HG02759 (cell line): ENCODE measurements around the gene ZFP2.
"Not testable (repeated sequence)": the region's sequence is repeated elsewhere in the genome, so short reads cannot be mapped to it uniquely, and the experiment has no call there.

Source experiments
- ATAC-seq: cut with Tn5 transposase; IDR thresholded peaks from one replicate; pipeline ENCODE4 v1.9.1; 2021; ENCODE audit warnings: mild to moderate bottlenecking, moderate library complexity; ENCODE audit not compliant: unreplicated experiment

Gene ZFP2

DNA sequence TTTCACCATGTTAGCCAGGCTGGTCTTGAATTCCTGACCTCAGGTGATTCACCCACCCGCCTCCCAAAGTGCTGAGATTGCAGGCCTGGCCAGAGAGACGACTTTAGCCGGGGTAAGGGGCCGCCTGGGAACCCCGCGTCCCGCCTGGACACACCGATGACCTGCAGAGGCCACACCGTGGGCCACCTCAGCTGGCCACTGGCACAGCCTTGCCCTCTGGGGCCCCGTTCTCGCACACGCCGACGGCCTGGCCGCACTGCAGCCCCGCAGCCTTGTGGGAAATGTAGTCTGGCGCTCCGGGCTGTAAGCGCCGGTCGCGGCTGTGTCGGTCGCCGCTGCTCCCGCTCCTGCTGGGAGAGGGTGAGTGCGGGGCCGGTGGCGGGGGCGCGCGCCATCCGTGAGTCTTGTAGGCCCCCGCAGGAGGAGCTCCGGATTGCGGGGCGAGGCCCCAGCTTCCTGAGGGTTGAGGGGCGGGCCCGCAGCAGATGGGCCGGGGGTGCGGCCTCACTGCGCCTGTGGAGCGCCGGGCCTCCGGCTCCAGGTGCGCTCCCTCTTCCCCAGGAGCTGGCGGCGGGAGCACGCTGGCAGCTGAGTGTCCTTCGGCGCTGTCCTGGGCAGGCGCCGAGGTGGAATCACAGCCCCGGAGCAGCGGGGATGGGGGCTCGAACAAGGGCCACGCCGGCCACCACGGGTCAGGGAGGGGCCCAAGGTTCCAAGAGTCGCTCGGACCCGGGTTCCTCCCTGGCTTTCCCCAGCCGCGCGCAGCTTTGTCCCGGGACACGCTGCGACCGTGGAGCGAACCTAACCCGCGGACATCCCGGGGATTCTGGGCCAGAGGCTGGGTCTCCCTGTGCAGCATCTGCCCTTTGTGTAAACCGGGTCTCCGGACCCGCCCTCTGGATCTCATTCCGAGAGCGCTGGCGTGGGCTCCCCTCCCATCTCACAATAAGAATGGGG lies at the start of gene ZFP2:
Gene ZFP2 (plus strand): TSS at position 299 of the 957 bp plus-strand sequence. CDS start 35,401 bp downstream, outside the sequence.
- no peak for ATAC-seq

DNA sequence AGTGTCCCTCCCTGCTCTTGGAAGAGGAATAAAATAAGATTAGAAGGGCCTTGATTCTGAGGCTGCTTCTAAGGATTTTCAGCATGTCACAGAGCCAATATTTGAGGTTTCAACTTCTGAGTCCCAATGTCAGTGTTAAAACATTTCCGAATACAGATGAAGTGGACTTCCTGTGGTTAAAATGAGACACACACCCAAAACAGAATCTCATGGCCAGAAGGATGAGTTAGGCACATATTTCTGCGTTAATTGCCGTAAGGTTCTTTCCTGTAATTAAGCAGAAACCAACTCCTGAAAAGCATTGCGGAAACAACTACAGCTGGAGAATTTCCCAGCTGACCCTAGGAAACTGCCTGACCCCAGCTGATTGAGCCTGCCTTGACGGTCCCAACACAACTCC lies 46.4 kb upstream of the ZFP2 start:
- ATAC-seq = no peak

DNA sequence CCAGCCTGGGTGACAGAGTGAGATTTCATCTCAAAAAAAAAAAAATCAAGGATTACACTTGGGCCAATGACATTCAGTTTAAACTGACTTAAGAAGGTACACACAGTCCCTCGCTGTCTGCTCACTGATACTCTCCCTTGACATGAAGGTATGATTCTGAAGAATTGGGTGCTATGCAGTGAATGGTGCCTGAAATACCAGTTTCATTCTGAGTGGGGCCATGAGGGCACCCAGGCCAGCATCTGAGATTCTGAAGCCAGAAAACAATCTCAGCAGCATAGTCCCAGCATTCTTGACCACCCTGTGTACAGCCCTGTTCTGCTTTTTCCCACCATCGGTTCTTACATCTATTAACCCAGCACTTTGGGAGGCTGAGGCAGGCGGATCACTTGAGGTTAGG lies 43.8 kb upstream of the ZFP2 start:
- ATAC-seq = no peak

DNA sequence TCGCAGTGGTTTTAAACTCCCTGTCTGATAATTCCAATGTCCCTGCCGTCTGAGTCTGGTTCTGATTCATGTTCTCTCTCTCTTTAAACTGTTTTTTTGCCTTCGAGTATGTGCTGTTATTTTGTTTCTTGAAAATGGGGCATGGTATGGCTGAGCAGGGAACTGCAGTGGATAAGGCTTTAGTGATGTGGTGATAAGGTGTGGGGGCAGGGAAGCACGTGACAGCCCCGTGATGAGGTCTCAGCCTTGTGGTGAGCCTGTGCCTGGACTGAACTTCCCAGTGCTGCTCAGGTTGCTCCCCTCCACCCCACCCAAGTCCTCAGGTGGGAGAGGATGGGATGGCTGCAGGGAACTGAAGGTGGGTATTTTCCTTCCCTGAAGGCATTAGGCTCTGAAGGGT lies 41.4 kb upstream of the ZFP2 start:
- no peak for ATAC-seq

DNA sequence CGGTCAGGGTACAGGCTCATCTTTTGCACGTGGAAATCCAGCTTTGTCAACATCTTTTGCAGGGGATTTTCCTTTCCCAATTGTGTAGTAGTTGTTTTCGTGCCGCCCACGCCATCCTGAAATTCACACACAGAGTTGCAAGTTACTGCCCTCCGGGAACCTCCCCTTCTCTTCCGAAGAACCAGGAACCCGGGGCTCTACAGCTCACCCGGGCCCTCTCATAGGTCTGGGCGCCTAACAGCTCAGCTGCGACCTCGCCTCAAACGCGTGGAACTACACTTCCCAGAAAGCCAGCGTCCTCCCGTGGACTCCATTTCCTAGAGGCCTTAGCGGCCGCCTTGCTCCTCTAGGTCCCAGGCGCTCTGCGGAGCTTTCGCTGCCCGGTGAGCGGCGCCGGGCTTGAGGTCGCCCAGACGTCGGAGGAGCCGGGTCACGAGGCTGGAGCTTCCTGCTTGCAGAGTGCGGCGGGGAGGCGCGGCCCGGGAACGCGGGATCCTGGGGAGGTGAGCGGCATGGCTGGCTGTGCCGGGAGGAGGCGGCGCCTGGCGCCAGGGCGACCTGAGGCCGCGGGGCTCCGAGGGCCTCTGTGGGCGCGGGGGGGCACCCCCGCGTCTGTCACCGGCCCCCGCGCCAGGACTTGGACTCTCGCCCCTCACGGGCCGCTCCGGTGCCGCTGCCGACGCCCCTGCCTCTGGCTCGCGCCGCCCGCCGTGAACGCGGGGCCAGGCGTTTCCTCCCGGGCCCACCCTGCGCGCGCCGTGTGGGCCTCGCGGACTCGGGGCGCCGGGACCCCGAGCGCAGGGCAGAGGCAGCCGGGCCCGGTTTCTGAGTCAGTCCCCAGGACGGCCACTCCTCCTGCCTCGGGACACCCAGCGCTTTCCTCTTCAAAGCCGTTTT lies 35.8 kb upstream of the ZFP2 start, which contains the start of gene ZNF354B:
Gene ZNF354B (plus strand): TSS at position 329 of the 897 bp plus-strand sequence. CDS start 1,095 bp downstream, outside the sequence.
- ATAC-seq = peak; percentile 96

DNA sequence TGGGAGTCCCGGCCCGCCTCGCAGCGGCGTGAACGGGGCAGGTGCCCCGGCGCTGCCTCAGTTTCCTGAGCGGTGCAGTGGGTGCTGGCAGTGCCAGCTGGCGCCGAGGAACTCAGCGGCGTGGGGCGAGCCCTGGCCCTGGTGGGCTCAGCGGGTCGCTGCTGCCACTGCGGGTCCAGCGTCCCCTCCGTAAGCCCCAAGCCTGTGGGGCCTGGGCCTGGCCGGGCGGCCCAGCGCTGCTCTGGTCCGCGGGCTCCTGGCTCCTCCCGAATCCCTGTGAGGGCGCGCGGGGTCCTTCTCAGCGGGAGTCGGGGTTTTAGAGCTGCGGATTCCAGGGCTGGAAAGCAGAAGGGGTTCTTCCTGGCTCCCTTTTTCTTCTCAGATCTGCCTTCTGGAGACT lies 35.1 kb upstream of the ZFP2 start:
- not testable (repeated sequence) for ATAC-seq

DNA sequence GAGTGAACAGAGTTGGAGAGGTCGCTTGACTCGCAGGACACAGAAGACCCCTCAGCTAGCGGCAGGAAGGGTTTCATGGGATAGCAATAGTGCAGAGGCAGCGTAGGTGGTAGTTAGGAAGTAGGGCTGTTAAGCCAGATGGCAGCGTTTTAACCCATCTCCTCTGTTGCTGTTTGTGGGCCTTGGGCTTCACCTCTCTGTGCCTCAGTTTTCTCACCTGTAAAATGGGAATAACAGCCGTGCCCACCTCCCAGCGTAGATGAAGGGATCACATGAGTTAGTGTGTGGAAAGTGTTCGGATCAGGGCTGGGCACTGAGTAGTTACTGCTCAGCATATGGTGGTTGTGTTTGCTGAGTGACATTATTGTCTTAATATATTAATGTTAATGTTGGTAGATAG lies 34.1 kb upstream of the ZFP2 start:
- ATAC-seq = no peak

DNA sequence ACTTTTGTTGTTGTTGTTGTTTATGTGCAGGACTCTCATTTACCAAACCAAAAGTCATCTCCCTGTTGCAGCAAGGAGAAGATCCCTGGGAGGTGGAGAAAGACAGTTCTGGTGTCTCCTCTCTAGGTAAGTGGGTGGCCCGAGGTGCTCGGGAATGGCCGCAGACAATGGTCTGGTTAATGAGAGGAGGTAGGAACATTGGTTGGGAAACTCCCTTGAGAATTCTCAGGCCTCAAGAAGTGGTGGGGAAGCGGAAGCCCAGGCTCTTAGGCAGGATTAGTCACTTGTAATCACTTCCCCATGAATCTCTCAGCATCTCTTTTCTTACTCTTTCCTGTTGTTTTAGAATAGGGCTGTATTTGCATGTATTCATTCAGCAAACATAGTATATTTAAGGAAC lies 28.8 kb upstream of the ZFP2 start:
- ATAC-seq = no peak

DNA sequence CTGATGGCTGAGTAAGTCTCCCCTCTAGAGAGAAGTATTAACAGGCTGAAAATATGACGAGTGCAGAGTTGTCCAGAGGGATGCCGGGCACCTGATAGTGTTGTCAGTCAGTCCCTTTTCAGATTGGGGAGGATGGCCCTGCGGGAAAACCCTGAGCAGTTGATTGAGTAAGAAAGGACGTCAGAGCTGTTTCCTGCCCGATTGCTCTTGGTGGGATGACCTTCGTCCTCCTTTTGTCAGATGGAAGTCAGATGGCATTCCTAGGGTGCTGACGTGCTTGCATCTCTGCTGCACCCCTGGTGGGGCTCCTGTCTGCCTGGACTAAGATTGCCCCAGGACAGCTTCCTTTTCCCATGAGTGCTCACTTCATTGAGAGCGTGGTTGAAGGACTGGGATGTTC lies 26.1 kb upstream of the ZFP2 start:
- no peak for ATAC-seq

DNA sequence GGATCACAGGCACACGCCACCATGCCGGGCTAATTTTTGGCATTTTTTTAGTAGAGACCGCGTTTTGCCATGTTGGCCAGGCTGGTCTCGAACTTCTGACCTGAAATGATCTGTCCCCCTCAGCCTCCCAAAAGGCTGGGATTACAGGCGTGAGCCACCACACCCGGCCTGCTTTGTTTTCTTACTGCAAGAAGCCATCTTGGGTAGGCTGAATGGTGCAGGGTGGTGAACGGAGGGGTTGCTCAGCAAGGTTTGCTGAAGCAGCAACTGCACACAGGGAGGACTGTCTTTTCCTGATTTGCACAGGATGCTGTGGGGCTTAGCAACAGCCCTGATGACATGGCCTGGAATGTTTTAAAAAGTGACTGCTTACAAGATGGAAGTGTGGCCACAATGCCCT lies 25.3 kb upstream of the ZFP2 start:
- ATAC-seq = no peak

DNA sequence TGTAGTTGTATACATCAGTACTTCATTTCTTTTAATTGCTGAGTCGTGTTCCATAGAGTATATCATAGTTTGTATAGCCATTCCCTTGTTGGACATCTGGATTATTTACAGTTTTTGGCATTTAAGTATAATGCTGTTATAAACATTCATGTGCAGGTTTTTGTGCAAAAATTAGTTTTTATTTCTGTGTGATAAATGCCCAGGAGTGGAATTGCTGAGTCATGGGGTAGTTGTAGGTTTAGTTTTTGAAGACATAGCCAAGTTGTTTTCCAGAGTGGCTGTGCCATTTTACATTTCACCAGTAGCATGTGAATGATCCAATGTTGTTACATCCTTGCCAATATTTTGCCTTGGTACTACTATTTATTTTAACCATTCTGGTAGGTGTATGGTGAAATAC lies 23.4 kb upstream of the ZFP2 start:
- no peak for ATAC-seq

DNA sequence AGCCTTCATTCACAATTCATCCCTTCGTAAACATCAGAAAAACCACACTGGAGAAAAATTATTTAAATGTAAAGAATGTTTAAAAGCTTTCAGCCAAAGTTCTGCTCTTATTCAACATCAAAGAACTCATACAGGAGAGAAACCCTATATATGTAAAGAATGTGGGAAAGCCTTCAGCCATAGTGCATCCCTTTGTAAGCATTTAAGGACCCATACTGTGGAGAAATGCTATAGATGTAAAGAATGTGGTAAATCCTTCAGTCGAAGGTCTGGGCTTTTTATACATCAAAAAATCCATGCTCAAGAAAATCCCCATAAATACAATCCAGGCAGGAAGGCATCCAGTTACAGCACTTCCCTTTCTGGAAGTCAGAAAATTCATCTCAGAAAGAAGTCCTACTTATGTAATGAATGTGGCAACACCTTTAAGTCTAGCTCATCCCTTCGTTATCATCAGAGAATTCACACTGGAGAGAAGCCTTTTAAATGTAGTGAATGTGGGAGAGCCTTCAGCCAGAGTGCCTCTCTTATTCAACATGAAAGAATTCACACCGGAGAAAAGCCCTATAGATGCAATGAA lies 12.5 kb upstream of the ZFP2 start:
- ATAC-seq = not testable (repeated sequence)

DNA sequence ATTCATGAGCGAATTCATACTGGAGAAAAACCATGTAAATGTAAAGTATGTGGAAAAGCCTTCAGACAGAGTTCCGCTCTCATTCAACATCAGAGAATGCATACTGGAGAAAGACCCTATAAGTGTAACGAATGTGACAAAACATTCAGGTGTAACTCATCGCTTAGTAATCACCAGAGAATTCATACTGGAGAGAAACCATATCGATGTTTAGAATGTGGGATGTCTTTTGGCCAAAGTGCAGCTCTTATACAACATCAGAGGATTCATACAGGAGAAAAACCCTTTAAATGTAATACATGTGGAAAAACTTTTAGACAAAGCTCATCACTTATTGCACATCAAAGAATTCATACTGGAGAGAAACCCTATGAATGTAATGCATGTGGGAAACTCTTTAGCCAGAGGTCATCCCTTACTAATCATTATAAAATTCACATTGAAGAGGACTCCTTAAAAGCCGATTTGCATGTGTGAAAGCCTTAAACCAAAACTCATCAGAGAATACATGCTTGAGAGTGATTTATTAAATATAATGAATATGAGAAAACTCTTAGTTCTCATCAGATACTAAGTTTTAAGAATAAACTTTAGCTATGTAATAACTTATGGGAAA lies 11.8 kb upstream of the ZFP2 start:
- ATAC-seq = no peak

DNA sequence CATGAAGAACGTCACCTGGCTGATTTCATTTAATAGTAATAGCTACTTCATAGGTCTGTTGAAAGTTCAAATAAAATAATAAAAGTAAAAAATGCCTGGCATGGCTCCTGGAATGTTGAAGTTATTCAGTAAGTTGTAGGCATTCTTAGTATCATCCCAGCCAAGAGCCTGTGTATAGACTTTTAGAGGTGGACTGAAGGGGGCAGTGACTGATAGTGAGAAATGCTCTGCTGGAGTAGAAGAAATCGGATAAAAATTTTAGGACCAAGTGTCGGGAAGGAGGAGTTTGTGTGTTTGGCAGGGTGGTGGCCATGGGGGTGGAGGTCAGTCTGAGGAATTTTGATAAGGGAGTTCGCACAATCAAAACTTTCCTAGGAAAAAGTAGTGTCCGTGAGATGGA lies 3.6 kb downstream of the ZFP2 start:
- no peak for ATAC-seq

DNA sequence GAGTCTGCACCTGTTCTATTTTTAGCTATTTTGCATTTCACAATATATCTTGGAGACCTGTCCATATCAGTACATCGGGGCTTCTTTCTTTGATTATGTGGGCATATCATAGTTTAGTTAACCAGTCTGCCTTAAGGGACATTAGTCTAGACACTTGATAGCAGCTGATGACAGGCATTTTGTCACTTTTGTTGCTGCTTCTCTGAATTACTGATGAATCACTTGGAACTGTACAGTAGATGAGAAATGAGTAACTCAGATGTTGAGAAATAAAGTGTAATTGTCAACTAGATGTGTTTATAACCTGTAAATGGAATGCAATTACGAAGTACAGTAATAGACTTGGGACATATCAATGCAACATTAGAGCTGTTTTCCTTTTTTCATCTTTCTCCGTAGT lies 7.1 kb downstream of the ZFP2 start:
- no peak for ATAC-seq

DNA sequence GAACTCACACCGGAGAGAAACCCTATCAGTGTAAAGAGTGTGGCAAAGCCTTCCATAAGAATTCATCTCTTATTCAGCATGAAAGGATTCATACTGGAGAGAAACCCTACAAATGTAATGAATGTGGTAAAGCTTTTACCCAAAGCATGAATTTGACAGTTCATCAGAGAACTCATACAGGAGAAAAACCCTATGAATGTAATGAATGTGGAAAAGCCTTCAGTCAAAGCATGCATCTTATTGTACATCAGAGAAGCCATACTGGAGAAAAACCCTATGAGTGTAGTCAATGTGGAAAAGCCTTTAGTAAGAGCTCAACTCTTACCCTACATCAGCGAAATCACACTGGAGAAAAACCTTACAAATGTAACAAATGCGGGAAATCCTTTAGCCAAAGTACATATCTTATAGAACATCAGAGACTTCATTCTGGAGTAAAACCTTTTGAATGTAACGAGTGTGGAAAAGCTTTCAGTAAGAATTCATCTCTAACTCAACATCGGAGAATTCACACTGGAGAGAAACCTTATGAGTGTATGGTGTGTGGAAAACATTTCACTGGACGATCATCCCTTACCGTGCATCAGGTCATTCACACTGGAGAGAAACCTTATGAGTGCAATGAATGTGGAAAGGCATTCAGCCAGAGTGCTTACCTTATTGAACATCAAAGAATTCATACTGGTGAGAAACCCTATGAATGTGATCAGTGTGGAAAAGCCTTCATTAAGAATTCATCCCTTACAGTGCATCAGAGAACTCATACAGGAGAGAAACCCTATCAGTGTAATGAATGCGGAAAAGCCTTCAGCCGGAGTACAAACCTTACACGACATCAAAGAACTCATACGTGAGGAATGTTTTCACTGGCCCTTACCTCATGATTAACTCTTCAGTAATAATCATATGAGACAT lies 36.4 kb downstream of the ZFP2 start:
- ATAC-seq = no peak

DNA sequence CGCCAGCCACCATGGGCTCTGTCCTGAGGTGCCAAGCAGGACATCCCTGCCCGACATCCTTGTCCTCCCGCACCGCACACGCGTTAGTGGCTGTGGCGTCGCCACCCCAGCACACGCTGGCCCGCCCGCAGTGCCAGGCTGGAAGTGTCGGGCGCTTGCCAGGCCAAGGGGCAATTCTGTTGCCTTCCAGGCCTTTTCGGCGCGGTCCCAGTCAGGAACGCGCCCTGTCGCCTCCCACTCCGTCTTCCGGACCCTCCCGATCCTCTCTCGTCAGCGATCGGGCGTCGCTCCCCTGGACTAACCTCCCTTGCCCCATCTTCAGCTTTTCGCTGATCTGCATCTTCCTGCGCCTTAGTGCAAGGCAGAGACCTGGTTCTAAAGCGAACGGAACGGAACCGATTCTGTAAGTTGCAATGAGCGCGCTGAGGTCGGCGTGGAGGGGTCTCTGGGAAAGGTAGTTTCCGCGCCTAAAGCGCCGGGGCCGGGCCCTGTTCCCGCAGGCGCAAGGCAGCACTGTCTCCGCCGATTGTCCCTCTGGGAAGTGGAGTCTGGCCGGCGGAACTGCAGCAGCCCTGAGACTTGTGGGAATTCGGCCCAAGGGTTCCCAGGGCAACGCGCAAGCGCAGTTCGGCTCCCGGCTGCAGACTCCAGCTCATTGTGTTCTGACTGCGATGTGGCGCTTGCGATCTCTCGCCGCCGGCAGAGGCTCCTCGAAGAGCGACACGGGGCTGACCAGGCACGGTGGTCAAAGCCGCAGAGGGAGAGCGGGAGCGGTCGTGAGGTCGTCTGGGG lies 45.1 kb downstream of the ZFP2 start, which contains the start of gene ZNF454:
Gene ZNF454 (plus strand): TSS at position 630 of the 792 bp plus-strand sequence. CDS start 1,594 bp downstream, outside the sequence.
- ATAC-seq = no peak

DNA sequence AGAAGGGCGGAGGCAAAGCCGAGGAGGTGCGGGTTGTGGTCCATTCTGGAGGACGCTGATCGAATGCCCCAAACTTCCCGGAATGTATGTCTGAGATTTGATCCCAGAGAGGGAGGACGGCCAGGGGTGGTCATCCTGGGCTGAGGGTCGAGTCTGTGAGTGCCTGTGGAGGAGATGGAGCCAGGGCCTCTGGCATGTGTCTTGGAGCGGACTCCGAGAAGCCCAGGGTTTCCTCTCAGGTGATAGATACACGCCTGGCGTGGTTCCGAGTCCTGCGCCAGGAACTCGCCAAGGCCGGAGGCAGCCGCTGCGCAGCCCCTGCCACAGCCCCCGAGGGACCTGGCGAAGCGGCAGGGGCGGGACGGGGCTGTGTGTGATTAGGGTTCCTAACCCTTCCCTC lies 45.6 kb downstream of the ZFP2 start:
- ATAC-seq = no peak
